HCEC 1CT (cell line): ENCODE measurements around the gene IPO9.
A peak's percentile ranks its signal among the peaks of the same experiment; 100 is the strongest.

Source experiments
- DNase-seq: peaks from one replicate; pipeline ENCODE4 v3.0.0-alpha.2; 2017

The IPO9 gene

DNA sequence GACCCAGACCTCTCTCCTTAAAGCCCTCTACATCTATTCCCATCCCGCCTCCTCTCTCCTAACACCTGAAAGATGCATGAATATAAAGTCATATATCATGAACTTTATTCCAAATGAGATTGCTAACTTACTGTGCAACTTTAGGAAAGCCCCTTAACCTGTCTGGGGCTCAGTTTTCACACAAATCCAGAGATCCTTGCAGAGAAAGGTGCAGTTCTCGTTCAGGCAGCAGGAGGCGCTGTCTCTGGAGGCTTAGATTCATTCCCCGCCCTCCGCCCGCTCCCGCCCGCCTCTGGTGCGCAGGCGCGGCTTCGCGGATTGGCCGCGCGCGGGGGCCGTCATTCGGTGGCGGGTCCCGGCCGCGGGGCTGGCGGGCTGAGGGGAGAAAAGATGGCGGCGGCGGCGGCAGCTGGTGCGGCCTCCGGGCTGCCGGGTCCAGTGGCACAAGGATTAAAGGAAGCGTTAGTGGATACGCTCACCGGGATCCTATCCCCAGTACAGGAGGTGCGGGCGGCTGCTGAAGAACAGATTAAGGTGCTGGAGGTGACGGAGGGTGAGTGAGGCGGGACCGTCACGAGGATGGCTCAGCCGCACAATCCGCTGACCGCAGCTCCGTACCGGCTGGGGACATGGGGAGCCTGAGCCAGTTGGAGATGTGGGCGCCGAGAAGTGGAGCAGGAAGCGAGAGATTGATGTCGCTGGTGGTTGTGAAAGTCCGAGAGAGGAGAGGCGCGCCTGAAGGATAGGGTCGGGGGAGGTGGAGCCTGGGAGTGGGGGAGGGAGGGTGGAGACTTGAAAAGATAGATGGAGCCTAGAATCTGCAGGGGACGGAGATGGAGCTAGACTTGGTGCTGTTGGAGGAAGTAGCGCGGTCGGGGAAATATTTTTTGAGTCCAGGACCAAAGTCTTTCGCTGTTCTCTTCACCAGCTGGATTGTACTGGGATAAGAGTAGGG lies at the start of gene IPO9:
IPO9 (plus strand) TSS at position 338 of the 955 bp plus-strand sequence; CDS start at position 391, 53 bp downstream.
- DNase-seq, result peak; percentile 82

DNA sequence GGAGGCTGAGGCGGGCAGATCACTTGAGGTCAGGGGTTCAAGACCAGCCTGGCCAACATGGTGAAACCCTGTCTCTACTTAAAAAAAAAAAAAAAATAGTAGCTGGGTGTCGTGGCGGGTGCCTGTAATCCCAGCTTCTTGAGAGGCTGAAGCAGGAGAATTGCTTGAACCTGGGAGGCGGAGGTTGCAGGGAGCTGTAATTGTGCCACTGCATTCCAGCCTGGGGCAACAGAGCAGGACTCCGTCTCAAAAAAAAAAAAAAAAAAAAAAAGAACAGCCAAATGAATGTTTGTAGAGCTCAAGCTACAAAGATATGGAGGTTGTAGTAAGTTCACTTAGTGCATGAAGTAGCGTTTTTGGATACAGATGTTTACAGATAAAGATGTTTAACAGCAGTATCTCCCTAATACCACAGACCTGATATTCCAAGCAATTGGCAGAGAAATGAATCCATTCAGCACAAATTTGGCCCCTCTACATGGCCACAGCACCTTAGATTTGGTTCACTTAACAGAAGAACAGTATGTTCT lies 49.5 kb upstream of the IPO9 start:
- no peak for DNase-seq

DNA sequence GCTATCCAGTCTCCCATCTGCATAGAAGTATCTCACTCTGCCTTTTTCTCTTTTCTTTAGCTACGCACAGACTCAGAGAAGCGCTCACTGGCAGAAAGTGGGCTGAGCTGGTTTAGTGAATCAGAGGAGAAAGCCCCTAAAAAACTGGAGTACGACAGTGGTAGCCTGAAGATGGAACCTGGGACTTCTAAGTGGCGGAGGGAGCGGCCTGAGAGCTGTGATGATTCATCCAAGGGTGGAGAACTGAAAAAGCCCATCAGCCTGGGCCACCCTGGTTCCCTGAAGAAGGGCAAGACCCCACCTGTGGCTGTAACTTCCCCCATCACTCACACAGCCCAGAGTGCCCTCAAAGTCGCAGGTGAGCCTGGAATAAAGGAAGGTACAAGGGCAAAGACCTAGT lies 48.0 kb upstream of the IPO9 start:
- no peak for DNase-seq

DNA sequence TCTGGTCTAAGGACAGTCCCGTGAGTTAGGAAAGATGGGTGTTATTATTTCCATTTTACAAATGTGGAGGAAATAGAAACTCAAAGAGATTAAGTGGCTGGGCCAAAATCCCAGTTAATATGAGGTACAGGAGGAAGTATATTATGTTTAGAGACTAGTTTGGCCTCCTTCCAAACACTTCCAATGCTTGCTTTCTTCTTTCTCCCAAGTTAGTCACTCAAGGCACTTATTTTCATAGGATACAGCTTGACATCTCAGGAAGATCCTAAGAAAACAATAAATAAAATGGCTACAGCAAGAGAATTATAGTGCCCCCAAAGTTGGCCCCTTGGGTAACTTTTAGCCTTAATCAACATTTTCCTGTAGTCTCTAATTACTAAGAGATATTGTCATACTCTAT lies 47.5 kb upstream of the IPO9 start:
- no peak for DNase-seq

DNA sequence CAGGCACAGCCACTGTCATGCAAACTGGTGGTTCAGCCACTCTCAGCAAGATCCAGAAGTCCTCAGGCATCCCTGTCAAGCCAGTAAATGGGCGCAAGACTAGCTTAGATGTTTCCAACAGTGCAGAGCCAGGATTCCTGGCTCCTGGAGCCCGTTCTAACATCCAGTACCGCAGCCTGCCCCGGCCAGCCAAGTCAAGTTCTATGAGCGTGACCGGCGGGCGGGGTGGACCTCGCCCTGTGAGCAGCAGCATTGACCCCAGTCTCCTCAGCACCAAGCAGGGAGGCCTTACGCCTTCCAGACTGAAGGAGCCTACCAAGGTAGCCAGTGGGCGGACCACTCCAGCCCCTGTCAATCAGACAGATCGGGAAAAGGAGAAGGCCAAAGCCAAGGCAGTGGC lies 46.6 kb upstream of the IPO9 start:
- DNase-seq, result no peak

DNA sequence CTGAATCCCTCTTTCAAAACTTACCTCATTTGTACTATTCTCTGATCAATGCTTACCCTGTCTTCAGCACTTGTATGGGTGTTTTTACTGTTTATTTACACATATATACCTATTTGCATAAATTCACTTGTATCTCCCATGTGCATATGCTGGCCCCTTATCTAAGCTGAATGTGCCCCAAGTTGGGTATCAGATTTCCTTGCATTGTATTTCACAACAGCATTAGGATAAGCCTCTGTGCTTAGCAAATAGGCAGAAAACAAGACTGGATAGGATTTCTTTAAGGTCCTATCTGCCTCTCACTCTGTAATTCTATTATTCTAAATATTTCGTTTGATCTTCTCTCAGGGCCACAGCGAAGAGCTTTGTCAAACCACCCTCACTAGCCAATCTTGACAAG lies 45.9 kb upstream of the IPO9 start:
- DNase-seq, result no peak

DNA sequence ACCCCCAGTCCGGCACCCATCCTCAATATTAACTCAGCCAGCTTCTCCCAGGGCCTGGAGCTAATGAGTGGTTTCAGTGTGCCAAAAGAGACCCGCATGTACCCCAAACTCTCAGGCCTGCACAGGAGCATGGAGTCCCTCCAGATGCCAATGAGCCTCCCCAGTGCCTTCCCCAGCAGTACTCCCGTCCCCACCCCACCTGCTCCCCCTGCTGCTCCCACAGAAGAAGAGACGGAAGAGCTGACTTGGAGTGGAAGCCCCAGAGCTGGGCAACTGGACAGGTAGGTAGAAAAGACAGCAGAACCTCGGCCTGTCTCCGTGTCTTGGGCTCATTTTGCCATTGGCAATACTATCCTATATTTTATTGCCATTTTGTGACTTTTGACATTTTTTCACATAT lies 45.4 kb upstream of the IPO9 start:
- DNase-seq, result no peak

DNA sequence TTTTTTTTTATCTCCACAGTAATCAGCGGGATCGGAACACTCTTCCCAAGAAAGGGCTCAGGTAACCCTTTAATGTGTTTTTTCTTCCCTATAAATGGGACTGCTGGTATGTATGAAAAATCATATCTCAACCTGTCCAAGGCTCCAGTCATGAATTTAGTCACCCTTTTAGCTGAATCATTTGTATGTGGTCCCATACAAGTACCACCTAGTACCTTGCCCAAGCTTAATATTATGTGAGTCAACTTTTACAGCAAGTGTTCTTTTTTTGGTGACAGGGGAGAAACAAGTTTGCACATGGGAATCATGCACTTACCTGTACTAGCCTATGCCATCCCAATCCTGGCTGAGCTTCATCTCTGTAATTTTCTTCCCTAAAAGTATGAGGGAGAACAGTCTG lies 43.7 kb upstream of the IPO9 start:
- DNase-seq, result no peak

DNA sequence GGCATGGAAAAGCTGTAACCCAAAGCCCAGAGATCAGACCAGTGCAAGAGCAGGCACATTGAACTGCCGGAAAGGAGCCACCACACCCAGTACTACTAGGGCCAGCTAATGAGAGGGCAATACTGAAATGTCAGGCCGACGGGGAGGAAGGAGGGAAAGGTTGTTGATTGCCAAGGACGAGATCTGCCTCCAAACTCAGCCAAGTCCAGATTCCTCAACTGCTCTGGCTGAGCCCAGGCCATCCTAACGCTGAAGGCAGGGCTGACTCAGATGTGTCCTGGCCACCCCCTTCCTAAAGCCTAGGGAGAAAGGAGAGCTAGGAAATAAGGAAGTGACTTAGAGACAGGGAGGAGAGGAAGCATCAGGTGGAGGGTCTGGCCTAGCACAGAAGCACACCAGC lies 42.1 kb upstream of the IPO9 start:
- DNase-seq, result no peak

DNA sequence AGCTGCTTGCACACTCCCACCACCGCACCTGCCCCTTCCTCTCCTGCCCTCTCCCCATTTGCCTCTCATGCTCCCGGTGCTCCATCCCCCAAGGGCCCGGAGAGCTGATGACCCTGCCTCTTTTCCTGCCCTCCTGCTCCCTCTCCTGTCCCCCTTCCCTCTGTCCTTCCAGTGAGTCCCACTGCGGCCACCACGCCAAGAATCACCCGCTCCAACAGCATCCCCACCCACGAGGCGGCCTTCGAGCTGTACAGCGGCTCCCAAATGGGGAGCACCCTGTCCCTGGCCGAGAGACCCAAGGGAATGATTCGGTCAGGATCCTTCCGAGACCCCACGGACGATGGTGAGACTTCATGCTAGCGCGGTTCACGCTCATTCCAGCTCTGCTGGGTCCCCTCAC lies 40.7 kb upstream of the IPO9 start:
- no peak for DNase-seq

DNA sequence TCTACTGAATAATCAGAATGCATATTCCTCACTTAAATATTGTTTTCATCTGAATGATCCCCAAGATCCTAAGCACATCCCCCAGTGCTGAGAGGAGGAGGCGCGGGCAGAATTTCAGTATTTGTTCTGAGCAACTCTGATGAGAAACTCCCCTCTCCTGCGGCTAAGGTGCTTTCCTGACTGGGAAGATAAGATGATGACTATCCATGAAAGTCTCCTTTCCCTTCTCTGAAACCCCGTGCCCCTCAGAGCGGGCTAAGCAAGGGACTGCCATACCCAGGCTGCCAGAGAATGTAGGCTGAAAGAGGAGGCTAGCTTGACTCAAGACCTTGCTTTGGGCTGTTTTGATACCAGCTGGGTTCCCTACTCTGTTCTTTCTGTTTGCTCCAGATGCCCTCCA lies 39.7 kb upstream of the IPO9 start:
- no peak for DNase-seq

DNA sequence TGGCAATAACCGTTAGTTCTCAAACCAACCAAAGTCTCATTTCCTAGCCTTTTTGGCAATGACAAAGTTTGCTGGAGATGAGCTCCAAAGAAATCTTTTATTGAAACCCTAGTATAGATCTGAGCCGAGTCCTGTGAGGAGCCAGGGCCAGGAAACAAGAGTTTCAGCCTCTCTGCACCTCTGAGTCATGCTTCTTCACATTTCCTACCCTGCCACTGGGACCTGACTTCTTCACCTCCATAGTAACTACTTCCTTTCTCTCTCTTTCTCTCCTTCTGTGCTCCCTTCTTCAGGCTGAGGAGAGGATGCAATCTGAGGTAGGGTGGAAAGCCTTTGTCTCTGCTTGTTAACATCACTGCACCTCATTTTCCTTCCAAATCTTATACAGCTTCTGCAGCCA lies 38.7 kb upstream of the IPO9 start:
- peak; percentile 69 for DNase-seq

DNA sequence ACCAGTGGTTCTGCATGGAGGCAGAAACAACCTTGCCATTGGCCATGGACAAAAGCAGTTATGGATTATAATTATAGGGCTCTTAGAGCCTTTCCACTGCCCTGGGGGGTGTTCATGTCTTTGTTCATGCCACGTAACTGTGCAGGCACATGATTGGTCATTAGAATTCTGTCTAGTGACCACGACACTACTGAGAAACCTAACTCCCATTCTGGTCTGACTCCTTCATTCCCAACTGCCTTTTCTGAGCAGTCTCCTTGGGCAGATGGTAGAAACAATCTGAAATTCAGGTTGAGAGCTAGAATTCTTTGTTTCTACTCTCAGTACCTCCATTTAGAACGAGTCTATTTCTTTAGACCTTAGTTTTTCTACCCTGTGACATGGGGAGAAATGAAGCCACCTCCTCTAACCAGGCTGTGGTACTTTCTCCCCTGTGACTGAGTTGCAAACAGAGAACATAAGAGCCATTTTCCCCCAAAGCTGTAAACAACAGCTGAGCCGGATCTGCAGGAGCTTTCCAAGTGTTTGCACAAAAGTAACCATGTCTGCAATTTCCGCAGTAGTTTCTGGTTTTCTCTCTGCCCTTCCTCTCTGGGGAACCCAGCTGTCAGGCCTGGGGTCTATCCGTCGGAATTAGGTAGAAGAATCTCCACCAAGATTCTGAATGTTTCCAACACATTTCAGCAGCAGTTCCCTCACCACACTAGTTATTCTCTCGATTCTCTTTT lies 37.7 kb upstream of the IPO9 start:
- DNase-seq, result peak; percentile 4

DNA sequence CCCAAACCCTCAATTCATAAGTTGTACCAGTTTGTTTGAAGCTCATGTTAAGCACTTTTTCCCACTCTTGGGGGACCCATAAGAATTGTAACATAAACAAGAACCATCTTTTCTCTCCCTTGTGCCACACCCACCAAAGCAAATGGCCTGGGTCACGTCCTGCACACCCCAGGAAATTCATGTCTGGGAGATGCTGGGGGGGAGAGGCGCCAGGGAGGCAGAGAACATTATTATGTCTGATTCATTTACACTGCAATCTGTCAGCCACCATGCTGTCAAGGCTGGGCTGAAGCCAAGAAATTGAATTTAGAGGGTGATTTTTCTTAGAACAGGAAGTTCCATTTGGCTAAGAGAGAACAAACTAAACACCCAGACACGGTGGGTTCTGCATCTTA lies 37.2 kb upstream of the IPO9 start:
- peak; percentile 75 for DNase-seq

DNA sequence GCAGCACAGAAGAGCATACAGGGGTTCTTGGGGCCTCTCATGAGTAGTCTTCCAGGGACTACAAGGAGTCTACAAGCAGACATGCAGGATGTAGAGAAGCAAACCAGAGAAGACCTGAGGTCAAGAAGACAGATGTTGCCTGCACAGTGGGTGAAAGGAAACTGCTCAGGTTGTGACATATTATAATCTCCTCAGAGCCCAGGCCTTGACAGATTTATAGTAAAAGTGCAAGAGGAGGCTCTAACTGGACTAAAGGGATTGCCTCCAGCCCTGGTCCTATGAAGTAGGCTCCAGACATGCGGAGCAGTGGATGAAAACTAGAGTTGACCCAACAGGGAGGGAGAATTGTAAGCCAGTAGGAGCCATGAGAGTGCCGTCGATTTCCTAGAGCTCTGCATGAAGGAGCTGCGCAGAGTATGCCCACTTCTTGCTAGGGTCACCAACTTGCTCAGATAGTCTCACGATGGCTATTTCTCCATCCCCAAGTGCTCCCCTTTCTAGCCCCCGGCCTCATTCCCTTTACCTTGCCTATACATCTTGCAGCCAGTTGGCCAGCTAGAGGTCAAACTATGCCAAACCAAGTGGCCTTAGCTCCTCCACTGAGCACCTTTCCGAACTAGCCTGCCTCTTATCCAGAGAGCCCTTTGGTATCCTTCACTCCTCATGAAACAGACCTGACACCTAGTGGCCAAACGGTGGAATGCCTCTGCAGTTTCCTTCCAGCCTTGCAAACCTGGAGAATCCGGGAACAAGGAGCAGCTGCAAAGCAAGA lies 36.2 kb upstream of the IPO9 start:
- DNase-seq, result peak; percentile 82

DNA sequence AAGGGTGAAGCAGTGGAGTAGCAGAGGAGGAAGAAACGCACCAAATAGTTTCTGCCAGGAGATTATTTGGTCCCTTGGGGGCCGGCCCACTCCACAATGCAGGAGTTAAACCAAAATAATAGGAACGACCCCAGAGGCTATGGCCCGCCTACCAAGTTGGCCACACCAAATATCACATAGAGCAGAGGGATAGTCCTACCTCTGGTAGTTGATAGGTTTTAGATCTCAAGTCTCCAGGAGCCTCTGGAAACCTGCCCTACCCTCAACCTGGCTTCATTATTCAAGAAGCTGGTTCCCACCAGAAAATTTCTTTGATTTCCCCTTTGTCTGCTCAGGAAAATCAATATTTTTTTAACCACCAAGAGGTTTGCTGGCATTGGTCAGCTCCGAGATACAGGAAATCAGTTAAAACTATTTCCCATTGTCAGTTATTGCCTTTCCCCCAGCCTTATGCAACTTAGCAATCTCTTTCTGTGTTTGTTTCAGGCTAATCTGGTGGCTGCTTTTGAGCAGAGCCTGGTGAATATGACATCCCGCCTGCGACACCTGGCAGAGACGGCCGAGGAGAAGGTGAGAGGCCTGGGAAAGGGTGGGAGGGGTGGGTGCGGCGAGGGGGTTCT lies 35.5 kb upstream of the IPO9 start:
- DNase-seq, result no peak

DNA sequence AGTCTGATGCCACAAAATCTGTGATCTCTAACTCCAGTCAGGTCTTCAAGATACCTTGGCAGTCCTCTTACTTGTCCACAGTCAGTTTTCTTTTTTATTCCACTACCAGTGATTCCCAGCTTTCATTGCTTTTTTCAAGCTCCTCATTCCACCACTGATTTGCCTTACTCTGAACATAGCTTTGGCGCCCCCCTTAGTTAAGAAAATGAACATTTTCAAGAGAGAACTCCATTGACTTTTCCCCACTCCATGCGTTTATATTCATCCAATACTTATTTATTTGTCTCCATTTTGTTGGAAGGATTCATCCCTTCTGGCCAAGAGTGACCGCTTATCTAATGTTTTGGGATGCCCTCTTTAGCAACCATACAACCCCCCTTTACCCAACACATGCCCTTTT lies 33.9 kb upstream of the IPO9 start:
- DNase-seq, result peak; percentile 39

DNA sequence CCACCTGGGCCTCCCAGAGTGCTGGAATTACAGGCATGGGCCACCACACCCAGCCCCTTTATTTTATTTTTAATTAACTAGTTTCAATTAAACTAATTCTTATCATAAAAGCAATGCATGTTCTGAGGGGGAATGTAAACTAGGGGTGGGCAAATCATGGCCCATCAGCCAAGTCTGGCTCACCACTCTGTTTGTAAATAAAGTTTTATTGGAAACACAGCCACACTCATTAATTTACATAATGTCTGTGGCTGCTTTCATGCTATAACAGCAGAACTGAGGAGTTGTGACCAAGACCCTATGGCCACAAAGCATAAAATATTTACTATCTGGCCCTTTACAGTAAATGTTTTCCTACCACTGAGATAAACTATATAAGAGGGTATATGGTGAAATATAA lies 28.7 kb upstream of the IPO9 start:
- no peak for DNase-seq

DNA sequence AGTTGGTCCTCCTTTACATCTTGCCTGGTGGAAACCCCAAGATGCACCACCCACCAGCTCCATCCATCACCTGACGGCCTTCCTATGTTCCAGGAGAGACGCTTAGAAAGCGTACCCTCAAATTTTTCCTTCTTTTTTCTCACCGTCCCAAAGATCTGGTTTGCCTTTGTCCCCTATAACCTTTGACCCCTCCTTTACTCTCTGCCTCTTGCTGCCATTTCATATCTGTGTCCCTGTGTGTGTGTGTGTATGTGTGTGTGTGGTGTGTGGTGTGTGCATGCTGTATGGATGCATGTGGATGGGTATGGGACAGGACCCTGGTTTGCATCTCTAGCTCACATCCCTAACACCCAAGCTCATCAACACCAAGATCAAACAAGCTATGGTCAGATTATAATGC lies 22.2 kb upstream of the IPO9 start:
- no peak for DNase-seq

DNA sequence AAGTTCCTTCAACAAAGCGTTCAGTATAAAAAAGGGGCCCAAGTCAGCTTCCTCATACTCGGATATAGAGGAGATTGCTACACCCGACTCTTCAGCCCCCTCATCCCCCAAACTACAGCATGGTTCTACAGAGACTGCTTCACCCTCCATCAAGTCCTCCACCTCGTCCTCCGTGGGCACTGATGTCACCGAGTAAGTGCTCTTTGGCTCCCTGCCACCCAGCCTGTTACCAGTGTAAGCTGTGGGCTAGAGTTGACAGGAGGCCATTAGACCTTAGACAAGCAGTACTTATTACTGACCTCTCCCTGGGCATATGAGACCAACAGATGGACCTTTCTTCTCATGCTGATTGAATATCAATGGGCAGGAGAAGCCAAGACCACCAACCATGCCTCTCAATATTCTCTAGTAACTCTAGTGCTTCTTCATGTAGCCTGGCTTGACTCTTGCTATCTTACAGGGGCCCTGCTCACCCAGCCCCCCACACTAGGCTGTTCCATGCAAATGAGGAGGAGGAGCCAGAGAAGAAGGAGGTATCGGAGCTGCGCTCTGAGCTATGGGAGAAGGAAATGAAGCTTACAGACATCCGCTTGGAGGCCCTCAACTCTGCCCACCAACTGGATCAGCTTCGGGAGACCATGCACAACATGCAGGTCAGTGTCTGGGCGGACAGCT lies 20.9 kb upstream of the IPO9 start:
- DNase-seq, result no peak

DNA sequence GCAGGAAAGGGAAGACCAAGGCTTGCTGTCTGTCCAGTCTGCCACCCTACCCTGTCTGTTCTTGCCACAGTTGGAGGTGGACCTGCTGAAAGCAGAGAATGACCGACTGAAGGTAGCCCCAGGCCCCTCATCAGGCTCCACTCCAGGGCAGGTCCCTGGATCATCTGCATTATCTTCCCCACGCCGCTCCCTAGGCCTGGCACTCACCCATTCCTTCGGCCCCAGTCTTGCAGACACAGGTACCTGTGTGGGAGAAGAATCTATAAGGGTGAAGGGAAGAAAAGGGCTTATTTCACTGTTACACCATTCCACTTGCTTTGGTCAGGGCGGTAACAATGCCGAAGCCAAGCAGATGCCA lies 20.3 kb upstream of the IPO9 start:
- no peak for DNase-seq

DNA sequence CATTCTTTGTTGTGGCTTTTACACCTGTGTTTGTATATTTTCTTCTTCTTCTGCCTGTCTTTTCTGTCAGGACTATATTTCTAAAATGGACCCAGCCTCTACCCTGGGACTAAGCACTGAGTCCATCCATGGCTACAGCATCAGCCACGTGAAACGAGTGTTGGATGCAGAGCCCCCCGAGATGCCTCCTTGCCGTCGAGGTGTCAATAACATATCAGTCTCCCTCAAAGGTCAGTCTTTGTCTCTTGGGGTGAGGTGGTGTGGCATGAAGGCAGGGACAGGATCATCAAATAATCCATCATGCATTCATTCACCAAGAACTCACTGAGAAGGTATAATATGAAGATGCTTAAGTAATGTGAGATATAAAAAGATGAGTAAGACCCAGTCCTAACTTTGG lies 19.1 kb upstream of the IPO9 start:
- DNase-seq, result no peak
